ENCODE measurements around the gene ACOT7. TPM values are rescaled to one million over a fixed set of nuclear protein-coding genes. Genes with fewer than 3 reads are reported as not detected.

Gene ACOT7
- total and polyA plus RNA-seq, 2 of the 13 experiments (the other 11 are each of a cell fraction or from before 2014, with no cell fraction given), result 33.0 to 55.8 TPM

DNA sequence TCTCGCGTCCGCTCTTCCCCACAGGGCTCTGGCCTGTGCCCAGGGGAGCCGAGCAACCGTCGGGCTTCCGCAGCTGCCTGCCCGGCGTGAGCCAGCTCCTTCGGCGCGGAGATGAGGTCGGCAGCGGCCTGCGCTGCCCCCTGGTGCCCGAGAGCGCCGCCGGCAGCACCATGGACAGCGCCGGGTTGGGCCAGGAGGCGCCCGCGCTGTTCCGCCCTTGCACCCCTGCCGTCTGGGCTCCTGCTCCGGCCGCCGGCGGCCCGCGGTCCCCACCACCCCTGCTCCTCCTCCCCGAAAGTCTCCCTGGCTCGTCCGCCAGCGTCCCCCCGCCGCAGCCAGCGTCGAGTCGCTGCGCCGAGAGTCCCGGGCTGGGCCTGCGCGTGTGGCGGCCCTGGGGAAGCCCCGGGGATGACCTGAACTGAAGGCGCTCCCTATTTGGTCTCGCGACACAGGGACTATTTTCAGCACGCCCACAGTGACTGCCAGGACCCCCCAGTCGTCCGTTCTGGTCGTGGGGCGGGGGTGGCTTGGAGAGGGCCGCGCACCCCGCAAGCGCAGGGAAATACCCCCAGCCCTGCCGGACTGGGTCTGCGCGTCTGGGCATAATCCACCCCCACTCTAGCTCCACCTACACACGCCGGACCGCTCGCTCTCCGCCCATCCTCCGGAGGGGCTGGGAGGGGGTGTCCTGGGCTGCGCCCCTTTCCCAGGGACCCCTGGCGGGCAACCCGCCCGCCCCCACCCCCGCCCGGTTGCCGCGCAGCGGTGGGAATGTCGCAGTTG is 148.3 kb downstream of the ACOT7 start (continued):
- TF ChIP-seq ZNF850 (CRISPR knock-in tag; conservative IDR thresholded peaks at IDR 0.05) (no peak), KLF9 (CRISPR knock-in tag; IDR thresholded peaks at IDR 0.05; ENCODE audit: low read depth) (peak; percentile 91; the same call in 1 of the 2 replicates), SAFB2 (CRISPR knock-in tag; IDR thresholded peaks at IDR 0.05; ENCODE audit: borderline replicate concordance, low read depth) (peak; percentile 98), FOXO4 (CRISPR knock-in tag; conservative IDR thresholded peaks at IDR 0.05) (peak; percentile 99), ZNF709 (CRISPR knock-in tag; IDR thresholded peaks at IDR 0.05) (peak; percentile 99), ZNF782 (CRISPR knock-in tag; IDR thresholded peaks at IDR 0.05; ENCODE audit: borderline replicate concordance) (peak; percentile 96), TFAP4 (IDR thresholded peaks at IDR 0.05; ENCODE audit: borderline replicate concordance, low read depth) (no peak), MZF1 (CRISPR knock-in tag; IDR thresholded peaks at IDR 0.05; ENCODE audit: borderline replicate concordance) (peak; percentile 69; the same call in 1 of the 2 replicates), CREBL2 (CRISPR knock-in tag; IDR thresholded peaks at IDR 0.05; ENCODE audit: borderline replicate concordance) (peak; percentile 98), RFX1 (IDR thresholded peaks at IDR 0.05) (no peak), SSRP1 (CRISPR knock-in tag; IDR thresholded peaks at IDR 0.05) (no peak), IRF9 (CRISPR knock-in tag; IDR thresholded peaks at IDR 0.05; ENCODE audit: borderline replicate concordance) (peak; percentile 99), RFXAP (CRISPR knock-in tag; IDR thresholded peaks at IDR 0.05; ENCODE audit: borderline replicate concordance) (peak; percentile 96), SP5 (CRISPR knock-in tag; IDR thresholded peaks at IDR 0.05; ENCODE audit: borderline replicate concordance, low read depth) (peak; percentile 58; the same call in 1 of the 2 replicates), SKI (IDR thresholded peaks at IDR 0.05; ENCODE audit: partially characterized antibody) (peak; percentile 62), ZNF274 (CRISPR knock-in tag; IDR thresholded peaks at IDR 0.05) (peak; percentile 98)
- TF ChIP-seq, protein P1, sequence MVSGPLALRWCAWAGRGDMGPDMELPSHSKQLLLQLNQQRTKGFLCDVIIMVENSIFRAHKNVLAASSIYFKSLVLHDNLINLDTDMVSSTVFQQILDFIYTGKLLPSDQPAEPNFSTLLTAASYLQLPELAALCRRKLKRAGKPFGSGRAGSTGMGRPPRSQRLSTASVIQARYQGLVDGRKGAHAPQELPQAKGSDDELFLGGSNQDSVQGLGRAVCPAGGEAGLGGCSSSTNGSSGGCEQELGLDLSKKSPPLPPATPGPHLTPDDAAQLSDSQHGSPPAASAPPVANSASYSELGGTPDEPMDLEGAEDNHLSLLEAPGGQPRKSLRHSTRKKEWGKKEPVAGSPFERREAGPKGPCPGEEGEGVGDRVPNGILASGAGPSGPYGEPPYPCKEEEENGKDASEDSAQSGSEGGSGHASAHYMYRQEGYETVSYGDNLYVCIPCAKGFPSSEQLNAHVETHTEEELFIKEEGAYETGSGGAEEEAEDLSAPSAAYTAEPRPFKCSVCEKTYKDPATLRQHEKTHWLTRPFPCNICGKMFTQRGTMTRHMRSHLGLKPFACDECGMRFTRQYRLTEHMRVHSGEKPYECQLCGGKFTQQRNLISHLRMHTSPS (CRISPR knock-in tag; IDR thresholded peaks at IDR 0.05; ENCODE audit: low read depth), result peak; percentile 70; the same call in 1 of the 2 replicates
- TF ChIP-seq, protein P2, sequence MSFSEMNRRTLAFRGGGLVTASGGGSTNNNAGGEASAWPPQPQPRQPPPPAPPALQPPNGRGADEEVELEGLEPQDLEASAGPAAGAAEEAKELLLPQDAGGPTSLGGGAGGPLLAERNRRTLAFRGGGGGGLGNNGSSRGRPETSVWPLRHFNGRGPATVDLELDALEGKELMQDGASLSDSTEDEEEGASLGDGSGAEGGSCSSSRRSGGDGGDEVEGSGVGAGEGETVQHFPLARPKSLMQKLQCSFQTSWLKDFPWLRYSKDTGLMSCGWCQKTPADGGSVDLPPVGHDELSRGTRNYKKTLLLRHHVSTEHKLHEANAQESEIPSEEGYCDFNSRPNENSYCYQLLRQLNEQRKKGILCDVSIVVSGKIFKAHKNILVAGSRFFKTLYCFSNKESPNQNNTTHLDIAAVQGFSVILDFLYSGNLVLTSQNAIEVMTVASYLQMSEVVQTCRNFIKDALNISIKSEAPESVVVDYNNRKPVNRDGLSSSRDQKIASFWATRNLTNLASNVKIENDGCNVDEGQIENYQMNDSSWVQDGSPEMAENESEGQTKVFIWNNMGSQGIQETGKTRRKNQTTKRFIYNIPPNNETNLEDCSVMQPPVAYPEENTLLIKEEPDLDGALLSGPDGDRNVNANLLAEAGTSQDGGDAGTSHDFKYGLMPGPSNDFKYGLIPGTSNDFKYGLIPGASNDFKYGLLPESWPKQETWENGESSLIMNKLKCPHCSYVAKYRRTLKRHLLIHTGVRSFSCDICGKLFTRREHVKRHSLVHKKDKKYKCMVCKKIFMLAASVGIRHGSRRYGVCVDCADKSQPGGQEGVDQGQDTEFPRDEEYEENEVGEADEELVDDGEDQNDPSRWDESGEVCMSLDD (CRISPR knock-in tag; IDR thresholded peaks at IDR 0.05; ENCODE audit: borderline replicate concordance), result peak; percentile 97
- TF ChIP-seq, protein P3, sequence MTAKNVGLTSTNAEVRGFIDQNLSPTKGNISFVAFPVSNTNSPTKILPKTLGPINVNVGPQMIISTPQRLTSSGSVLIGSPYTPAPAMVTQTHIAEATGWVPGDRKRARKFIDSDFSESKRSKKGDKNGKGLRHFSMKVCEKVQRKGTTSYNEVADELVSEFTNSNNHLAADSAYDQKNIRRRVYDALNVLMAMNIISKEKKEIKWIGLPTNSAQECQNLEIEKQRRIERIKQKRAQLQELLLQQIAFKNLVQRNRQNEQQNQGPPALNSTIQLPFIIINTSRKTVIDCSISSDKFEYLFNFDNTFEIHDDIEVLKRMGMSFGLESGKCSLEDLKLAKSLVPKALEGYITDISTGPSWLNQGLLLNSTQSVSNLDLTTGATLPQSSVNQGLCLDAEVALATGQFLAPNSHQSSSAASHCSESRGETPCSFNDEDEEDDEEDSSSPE (CRISPR knock-in tag; IDR thresholded peaks at IDR 0.05), result peak; percentile 82

Data from HepG2 (cell line).